ENCODE data around the gene PLA2G2C.

PLA2G2C gene

GRCh38 chr1:20190256-20191160 is 4.2 kb upstream of the PLA2G2C start:
- H2BK15ac ChIP-seq (replicated peaks; ENCODE audit: low read depth) = no peak overlapping the region
- no peak overlapping the region for H2BK5ac ChIP-seq (ENCODE audit: low read length)
- no peak overlapping the region for H2AK5ac ChIP-seq (ENCODE audit: low read length)
- peaks cover 3% of the 10 kb centered on the region for H3K4me1 ChIP-seq (ENCODE audit: control insufficient read depth, low read depth, low read length)
- H3K56ac ChIP-seq (ENCODE audit: low read length) = no peak overlapping the region
- H3K4me3 ChIP-seq (ENCODE audit: low read length) = no peak overlapping the region
- H4K8ac ChIP-seq (ENCODE audit: low read depth, low read length) = no peak overlapping the region
- H3K36me3 ChIP-seq (ENCODE audit: control insufficient read depth, insufficient read depth, low read length) = no peaks in the 10 kb centered on the region
- no peak overlapping the region for H3K18ac ChIP-seq (ENCODE audit: low read length)
- H3K9ac ChIP-seq (ENCODE audit: low read length) = no peak overlapping the region
- no peaks in the 10 kb centered on the region for H3K79me2 ChIP-seq (ENCODE audit: control insufficient read depth, insufficient read depth, low read length)
- H3K79me1 ChIP-seq (ENCODE audit: low read length) = no peaks in the 10 kb centered on the region
- no peak overlapping the region for H3K4ac ChIP-seq (ENCODE audit: low read depth, low read length)
- H3K27me3 ChIP-seq (ENCODE audit: insufficient read depth, low read length, poor library complexity) = no peaks in the 10 kb centered on the region
- no peak for DNase-seq
- WGBS (ENCODE audit: extremely low coverage, insufficient coverage, low lambda C conversion rate) = no CpG with 5 or more reads among the region's 19 CpGs
- H3K23ac ChIP-seq (ENCODE audit: low read length) = no peak overlapping the region
- no peak overlapping the region for H2BK120ac ChIP-seq (ENCODE audit: low read depth, low read length)
- H4K5ac ChIP-seq (ENCODE audit: low read length) = no peak overlapping the region
- no peak overlapping the region for H3K4me2 ChIP-seq (ENCODE audit: low read length)
- H3K27ac ChIP-seq (ENCODE audit: low read depth, low read length) = no peak overlapping the region

GRCh38 chr1:20189664-20190063 is 3.3 kb upstream of the PLA2G2C start:
- Histone ChIP-seq H3K4me1 (ENCODE audit: control insufficient read depth, low read depth, low read length) (peaks cover 5% of the 10 kb centered on the region), H3K27me3 (ENCODE audit: insufficient read depth, low read length, poor library complexity) (no peaks in the 10 kb centered on the region), H3K18ac (ENCODE audit: low read length) (no peak overlapping the region), H2AK5ac (ENCODE audit: low read length) (no peak overlapping the region), H2BK15ac (replicated peaks; ENCODE audit: low read depth) (no peak overlapping the region), H3K9ac (ENCODE audit: low read length) (no peak overlapping the region), H3K23ac (ENCODE audit: low read length) (no peak overlapping the region), H2BK120ac (ENCODE audit: low read depth, low read length) (no peak overlapping the region), H4K8ac (ENCODE audit: low read depth, low read length) (no peak overlapping the region), H3K4me2 (ENCODE audit: low read length) (no peak overlapping the region), H3K79me2 (ENCODE audit: control insufficient read depth, insufficient read depth, low read length) (no peaks in the 10 kb centered on the region), H2BK5ac (ENCODE audit: low read length) (no peak overlapping the region), H3K36me3 (ENCODE audit: control insufficient read depth, insufficient read depth, low read length) (no peaks in the 10 kb centered on the region), H4K5ac (ENCODE audit: low read length) (no peak overlapping the region), H3K27ac (ENCODE audit: low read depth, low read length) (no peak overlapping the region), H3K4me3 (ENCODE audit: low read length) (no peak overlapping the region), H3K79me1 (ENCODE audit: low read length) (no peaks in the 10 kb centered on the region), H3K56ac (ENCODE audit: low read length) (no peak overlapping the region), H3K4ac (ENCODE audit: low read depth, low read length) (no peak overlapping the region)
- DNase-seq = no peak
- no CpG with 5 or more reads among the region's 4 CpGs for WGBS (ENCODE audit: extremely low coverage, insufficient coverage, low lambda C conversion rate)

GRCh38 chr1:20188455-20188817 is 2.1 kb upstream of the PLA2G2C start:
- Histone ChIP-seq H3K23ac (ENCODE audit: low read length) (no peak overlapping the region), H3K4me3 (ENCODE audit: low read length) (no peak overlapping the region), H3K18ac (ENCODE audit: low read length) (no peak overlapping the region), H3K9ac (ENCODE audit: low read length) (no peak overlapping the region), H3K4ac (ENCODE audit: low read depth, low read length) (no peak overlapping the region), H3K36me3 (ENCODE audit: control insufficient read depth, insufficient read depth, low read length) (no peaks in the 10 kb centered on the region), H2BK120ac (ENCODE audit: low read depth, low read length) (no peak overlapping the region), H3K4me2 (ENCODE audit: low read length) (no peak overlapping the region), H2AK5ac (ENCODE audit: low read length) (no peak overlapping the region), H4K5ac (ENCODE audit: low read length) (no peak overlapping the region), H4K8ac (ENCODE audit: low read depth, low read length) (no peak overlapping the region), H3K27me3 (ENCODE audit: insufficient read depth, low read length, poor library complexity) (no peaks in the 10 kb centered on the region), H3K79me2 (ENCODE audit: control insufficient read depth, insufficient read depth, low read length) (no peaks in the 10 kb centered on the region), H3K79me1 (ENCODE audit: low read length) (no peaks in the 10 kb centered on the region), H2BK5ac (ENCODE audit: low read length) (no peak overlapping the region), H3K27ac (ENCODE audit: low read depth, low read length) (no peak overlapping the region), H3K4me1 (ENCODE audit: control insufficient read depth, low read depth, low read length) (peaks cover 5% of the 10 kb centered on the region), H2BK15ac (replicated peaks; ENCODE audit: low read depth) (no peak overlapping the region), H3K56ac (ENCODE audit: low read length) (no peak overlapping the region)
- WGBS (ENCODE audit: extremely low coverage, insufficient coverage, low lambda C conversion rate) = no CpG with 5 or more reads among the region's 4 CpGs
- no peak for DNase-seq

- no peak overlapping the region for H3K56ac ChIP-seq (ENCODE audit: low read length)
- H2AK5ac ChIP-seq (ENCODE audit: low read length) = no peak overlapping the region
- H3K27ac ChIP-seq (ENCODE audit: low read depth, low read length) = no peak overlapping the region
- H3K79me1 ChIP-seq (ENCODE audit: low read length) = no peaks in the 10 kb centered on the region
- no peak for DNase-seq
- no peaks in the 10 kb centered on the region for H3K79me2 ChIP-seq (ENCODE audit: control insufficient read depth, insufficient read depth, low read length)
- H4K5ac ChIP-seq (ENCODE audit: low read length) = no peak overlapping the region
- H3K18ac ChIP-seq (ENCODE audit: low read length) = no peak overlapping the region
- no peak overlapping the region for H3K9ac ChIP-seq (ENCODE audit: low read length)
- H3K27me3 ChIP-seq (ENCODE audit: insufficient read depth, low read length, poor library complexity) = no peaks in the 10 kb centered on the region
- H3K23ac ChIP-seq (ENCODE audit: low read length) = no peak overlapping the region
- no peak overlapping the region for H3K4me3 ChIP-seq (ENCODE audit: low read length)
- H3K4ac ChIP-seq (ENCODE audit: low read depth, low read length) = no peak overlapping the region
- H2BK5ac ChIP-seq (ENCODE audit: low read length) = no peak overlapping the region
- no peaks in the 10 kb centered on the region for H3K36me3 ChIP-seq (ENCODE audit: control insufficient read depth, insufficient read depth, low read length)
- no CpG with 5 or more reads among the region's 4 CpGs for WGBS (ENCODE audit: extremely low coverage, insufficient coverage, low lambda C conversion rate)
- peaks cover 5% of the 10 kb centered on the region for H3K4me1 ChIP-seq (ENCODE audit: control insufficient read depth, low read depth, low read length)
- H4K8ac ChIP-seq (ENCODE audit: low read depth, low read length) = no peak overlapping the region
- no peak overlapping the region for H2BK15ac ChIP-seq (replicated peaks; ENCODE audit: low read depth)
- H2BK120ac ChIP-seq (ENCODE audit: low read depth, low read length) = no peak overlapping the region
- H3K4me2 ChIP-seq (ENCODE audit: low read length) = no peak overlapping the region
These were observed 1.6 kb upstream of the PLA2G2C start for GRCh38 chr1:20187813-20188454.

GRCh38 chr1:20187103-20187812 is 940 bp upstream of the PLA2G2C start:
- Histone ChIP-seq H2AK5ac (ENCODE audit: low read length) (no peak overlapping the region), H3K27me3 (ENCODE audit: insufficient read depth, low read length, poor library complexity) (no peaks in the 10 kb centered on the region), H3K9ac (ENCODE audit: low read length) (no peak overlapping the region), H3K18ac (ENCODE audit: low read length) (no peak overlapping the region), H4K8ac (ENCODE audit: low read depth, low read length) (no peak overlapping the region), H3K23ac (ENCODE audit: low read length) (no peak overlapping the region), H3K4me3 (ENCODE audit: low read length) (no peak overlapping the region), H3K4me1 (ENCODE audit: control insufficient read depth, low read depth, low read length) (peaks cover 5% of the 10 kb centered on the region), H2BK5ac (ENCODE audit: low read length) (no peak overlapping the region), H3K36me3 (ENCODE audit: control insufficient read depth, insufficient read depth, low read length) (no peaks in the 10 kb centered on the region), H2BK15ac (replicated peaks; ENCODE audit: low read depth) (no peak overlapping the region), H3K79me2 (ENCODE audit: control insufficient read depth, insufficient read depth, low read length) (no peaks in the 10 kb centered on the region), H3K27ac (ENCODE audit: low read depth, low read length) (no peak overlapping the region), H3K4ac (ENCODE audit: low read depth, low read length) (no peak overlapping the region), H4K5ac (ENCODE audit: low read length) (no peak overlapping the region), H3K56ac (ENCODE audit: low read length) (no peak overlapping the region), H3K79me1 (ENCODE audit: low read length) (no peaks in the 10 kb centered on the region), H3K4me2 (ENCODE audit: low read length) (no peak overlapping the region), H2BK120ac (ENCODE audit: low read depth, low read length) (no peak overlapping the region)
- no CpG with 5 or more reads among the region's 7 CpGs for WGBS (ENCODE audit: extremely low coverage, insufficient coverage, low lambda C conversion rate)
- no peak for DNase-seq

Data from mesendoderm (in vitro differentiated cells).